HG03108 (cell line): ENCODE results near the gene SARDH.

Experiments
- ATAC-seq: cut with Tn5 transposase; IDR thresholded peaks from one replicate; pipeline ENCODE4 v1.9.1; 2021; ENCODE audit warnings: moderate library complexity; ENCODE audit not compliant: unreplicated experiment

The SARDH gene

GRCh38 chr9:133672503-133673257 lies 65.5 kb downstream of the SARDH start:
- ATAC-seq: no peak

DNA sequence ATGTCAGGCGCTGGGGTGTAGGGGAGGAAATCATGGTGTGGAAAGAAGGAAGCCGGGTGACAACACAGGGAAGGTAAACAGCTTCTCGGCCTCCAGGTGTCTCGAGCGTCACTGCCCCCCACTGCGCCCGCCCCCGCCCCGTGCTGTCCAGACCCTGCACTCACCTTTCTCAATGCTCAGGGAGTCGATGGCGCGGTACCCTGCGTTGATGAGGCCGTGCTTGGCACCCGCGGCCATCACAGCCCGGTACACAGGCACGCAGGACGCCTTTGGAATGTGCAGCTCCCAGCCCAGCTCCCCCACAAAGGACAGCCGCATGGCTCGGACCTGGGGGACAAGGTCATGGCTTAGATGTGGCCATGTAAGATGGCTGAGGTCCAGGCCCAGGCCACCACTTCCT lies 66.8 kb downstream of the SARDH start:
- ATAC-seq: no peak

- no peak for ATAC-seq
Observed at GRCh38 chr9:133670466-133670865, 67.7 kb downstream of the SARDH start.

DNA sequence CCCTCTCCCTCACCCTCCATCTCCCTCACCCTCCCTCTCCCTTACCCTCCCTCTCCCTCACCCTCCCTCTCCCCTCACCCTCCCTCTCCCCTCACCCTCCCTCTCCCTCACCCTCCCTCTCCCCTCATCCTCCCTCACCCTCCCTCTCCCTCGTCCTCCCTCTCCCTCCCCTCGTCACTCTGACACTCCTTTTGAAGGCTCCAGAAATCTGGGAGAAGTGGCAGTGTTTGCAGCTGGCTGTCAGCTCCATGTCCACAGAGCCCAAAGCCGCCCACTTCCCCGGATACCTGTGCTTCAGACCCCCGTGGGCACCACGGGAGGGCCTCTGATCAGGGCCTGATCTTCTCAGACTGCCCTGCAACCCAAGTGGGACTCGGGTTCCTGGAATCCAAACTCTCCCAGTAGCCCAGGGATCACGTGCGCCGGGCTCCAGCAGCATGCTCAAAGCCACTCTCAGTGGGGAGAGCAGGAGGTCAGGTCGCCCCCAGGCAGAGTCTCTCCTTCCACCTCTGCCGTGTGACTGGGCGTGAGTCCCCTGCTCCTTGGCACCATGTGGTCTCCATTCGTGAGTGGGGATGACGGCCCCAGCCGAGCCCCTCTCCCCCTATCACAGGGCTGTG lies 68.9 kb downstream of the SARDH start:
- no peak for ATAC-seq

DNA sequence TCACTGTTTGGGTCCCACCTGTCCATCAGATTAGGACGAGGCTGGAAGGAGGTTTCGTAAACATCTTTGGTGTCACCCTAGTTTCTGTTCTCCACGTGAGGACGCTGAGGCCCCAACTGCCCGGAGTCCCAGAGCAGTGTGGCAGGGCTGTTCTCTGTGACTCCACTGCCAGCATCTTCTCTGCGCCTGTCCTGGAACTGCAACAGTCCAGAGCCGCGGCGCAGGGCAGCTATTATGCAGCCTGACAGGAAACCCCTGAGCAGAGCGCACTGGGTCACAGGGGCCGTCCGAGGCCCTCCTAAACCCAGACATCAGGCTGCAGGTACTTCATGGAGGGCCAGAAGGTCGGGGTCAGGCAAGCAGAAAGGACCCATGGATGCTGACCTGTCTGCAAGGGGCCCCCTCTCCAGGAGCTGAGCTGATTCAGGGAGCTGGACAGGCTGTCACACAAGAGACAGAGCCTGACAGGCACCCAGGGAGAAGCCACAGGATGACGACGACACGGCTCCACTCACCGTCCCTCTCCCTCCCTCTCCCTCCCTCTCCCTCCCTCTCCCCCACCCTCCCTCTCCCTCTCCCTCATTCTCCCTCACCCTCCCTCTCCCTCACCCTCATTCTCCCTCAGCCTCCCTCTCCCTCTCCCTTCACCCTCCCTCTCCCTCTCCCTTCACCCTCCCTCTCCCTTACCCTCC lies 70.2 kb downstream of the SARDH start:
- no peak for ATAC-seq

DNA sequence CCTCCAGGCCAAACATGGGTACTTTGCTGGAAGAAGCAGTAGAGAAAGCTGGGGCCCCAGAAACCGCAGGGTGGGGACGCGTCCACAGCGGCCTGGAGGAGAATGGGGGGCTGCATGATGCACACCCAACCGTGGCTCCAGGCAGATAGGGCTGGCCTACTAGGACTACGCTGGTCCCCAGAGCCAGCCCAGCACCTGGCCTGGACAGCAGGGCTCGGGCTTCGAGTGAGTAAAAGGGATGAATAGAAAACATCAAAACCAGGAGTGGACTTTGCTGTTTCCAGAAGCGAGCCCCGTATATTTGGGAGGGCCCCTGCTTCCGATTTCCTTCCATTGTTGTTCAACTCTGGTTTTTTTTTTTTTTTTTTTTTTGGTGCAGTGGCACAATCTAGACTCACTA lies 71.3 kb downstream of the SARDH start:
- ATAC-seq: no peak

GRCh38 chr9:133666387-133666786 lies 71.8 kb downstream of the SARDH start:
- ATAC-seq: no peak

DNA sequence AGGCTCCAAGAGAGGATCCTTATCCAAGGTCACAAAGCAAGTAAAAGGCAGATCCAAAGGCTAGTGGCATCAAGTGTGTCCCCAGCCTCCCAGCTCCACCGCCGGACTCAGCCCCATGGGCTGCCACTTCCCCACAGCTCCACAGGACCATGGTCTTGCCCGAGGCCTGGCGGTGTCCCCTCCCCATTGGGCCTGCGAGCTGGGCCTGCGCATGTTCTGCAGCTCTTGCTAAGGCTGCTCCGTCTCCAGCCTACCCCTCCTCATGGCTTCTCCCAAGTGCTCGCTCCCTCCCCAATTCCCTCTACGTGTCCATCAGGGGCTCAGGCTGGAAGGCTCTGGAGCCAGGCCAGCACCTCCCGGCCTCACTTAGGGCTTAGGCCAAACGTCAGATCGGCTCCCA lies 72.6 kb downstream of the SARDH start:
- no peak for ATAC-seq

GRCh38 chr9:133665096-133665495 lies 73.1 kb downstream of the SARDH start:
- ATAC-seq: no peak

GRCh38 chr9:133664173-133665050 lies 73.7 kb downstream of the SARDH start:
- no peak for ATAC-seq

DNA sequence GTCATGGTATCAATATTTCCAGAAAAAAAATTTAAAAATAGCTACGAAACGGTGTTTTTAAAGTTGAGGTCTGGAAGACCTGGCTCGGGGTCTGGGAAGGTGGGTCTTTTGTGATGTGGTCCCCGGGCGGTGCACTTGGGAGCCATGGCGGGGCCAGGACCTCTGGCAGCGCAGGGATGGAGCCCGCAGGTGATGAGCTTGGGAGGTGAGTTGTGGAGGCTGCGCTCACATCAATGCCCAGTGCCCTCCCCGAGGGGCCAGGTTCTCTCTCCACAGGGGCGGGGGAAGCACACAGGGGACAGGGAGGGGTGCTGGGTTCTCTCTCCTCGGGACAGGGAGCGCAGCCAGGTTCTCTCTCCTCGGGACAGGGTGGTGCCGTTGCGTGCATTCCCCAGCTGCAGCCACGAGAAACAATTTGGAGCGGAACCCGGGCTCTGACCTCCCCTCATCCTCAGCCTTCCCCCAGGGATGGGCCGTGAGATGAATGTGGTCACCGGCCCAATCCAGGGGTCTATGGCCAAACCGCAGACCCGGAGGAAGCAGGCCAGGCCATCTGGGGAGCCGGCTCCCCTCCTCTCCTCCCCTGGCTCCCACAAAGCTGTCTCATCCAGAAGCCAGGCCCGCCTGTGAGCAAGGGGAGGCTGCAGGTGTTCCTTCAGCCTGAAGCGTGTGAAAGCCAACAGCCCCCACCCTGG lies 76.2 kb downstream of the SARDH start:
- no peak for ATAC-seq

- no peak for ATAC-seq
Observed at GRCh38 chr9:133659516-133659915, 78.6 kb downstream of the SARDH start.

DNA sequence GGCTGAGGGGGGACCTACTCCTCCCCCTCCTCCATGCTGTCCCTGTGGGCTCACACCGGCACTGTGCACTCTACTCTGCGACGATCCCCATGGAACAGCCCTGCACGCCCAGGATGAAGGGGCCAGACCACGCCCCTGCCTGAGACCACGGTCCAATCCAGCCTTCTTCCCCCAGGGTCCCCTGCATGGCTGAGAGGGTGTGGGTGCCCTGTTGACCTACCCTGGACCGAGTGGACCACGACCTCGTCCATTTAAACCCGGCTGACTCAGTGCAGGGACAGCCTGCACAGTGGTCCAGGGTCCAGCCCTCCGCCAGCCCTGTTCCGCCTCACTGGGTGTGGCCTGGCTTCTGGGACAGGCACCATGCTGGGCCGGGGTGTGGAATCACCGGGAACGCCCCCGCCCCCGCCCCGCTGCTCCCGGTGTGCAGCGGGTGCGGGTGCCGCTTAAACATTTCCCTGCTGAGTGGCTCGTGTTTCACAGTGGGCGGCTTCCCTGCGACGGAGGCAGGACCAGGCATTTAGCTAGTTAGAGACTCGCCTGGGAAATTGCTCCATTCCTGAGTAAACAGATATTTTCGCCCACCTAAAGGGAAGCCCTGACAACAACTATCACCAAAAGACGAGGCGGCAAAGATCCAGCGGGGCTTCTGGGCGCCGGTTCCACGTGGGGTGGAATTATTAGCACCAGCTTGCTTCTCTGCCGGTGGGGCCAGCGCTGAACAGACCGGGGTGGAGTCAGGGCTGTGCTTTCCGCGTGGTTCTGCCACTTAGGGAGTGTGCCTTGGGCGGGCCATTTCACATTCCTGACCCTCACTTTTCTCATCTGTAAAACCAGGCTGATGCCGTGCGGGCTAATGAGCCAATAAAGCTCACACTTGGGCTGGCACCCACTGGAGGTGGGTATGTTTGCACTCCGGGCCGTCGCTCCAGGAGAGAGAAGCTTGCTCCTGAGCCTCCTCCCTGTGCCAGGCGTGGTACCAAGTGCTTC lies 79.4 kb downstream of the SARDH start:
- ATAC-seq: no peak

GRCh38 chr9:133657120-133657661 lies 81.0 kb downstream of the SARDH start:
- ATAC-seq: no peak

DNA sequence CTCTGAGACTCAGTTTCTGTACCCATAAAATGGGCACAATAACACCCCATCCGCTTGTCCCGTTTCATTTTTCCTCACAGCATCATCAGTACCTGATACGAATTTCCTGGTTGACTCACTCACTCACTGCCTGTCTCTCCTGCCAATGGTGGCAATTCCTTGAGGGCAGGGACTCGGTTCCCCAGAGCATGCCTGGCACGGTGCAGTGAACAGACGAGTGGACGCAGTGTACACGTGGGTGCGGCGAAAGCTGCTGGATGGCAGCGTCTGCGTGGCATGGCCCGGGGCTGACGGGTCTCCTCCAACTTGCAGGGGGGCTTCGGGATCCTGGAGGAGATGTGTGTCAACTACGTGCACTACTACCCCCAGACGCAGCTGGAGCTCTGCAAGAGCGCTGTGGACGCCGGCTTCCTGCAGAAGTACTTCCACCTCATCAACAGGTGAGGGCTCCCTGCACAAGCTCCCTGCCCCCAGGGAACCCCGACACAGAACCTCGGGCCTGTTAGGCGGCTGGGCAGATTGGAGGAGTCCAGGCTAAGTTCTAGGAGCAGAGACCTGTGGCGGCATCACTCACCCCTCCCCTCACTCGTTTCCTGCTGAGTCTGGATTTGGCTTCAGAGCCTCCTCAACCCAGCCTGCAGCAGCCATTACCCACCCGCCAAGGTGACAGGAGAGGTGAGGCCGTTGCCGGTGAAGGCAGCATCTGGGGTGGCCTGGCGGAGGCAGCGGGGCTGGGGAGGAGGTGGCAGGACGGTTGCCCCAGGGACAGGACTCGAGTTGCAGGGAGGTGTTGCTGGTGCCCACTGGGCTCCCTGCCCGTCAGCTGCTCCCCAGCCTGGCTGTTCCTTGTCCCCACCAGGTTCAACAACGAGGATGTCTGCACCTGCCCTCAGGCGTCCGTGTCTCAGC lies 81.7 kb downstream of the SARDH start:
- no peak for ATAC-seq

DNA sequence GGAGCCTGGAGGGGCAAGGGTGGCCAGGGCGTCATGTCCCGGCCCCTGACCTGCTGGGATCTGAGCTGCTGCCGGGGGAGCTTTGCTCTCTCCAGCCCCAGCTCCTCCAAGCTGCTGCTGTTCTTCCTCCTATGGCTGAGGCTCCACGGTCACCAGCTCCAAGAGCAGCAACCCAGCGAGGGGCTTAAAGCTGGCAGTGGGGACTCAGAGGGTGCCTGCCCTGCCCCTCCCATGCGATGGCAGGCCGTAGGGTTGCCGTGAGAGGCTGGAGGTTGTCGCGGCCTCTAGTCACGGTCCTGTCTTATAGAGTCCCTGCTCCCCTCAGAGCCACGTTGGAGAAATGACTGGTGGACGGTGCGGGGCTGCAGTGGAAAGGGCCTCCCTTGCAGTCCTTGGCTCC lies 82.5 kb downstream of the SARDH start:
- ATAC-seq: no peak

- no peak for ATAC-seq
Observed at GRCh38 chr9:133654736-133655657, 83.2 kb downstream of the SARDH start.
